Activated naive CD8-positive, alpha-beta T cell treated with anti-CD3 and anti-CD28 coated beads, Interleukin-2, amount 50 U/mL, for 16 hours (primary cell): Measurements from ENCODE around the gene PSMD14.
"Not testable (repeated sequence)": the region's sequence is repeated elsewhere in the genome, so short reads cannot be mapped to it uniquely, and the experiment has no call there.

Experiments used
- DNase-seq: peaks from one replicate; pipeline ENCODE4 v3.0.0-alpha.2; 2020; ENCODE audit warnings: low read depth, low spot score

The PSMD14 gene

GRCh38 chr2:161308178-161308955, at the start of gene PSMD14:
Gene PSMD14 (plus strand): TSS chr2:161308425. CDS start chr2:161318826, 10,401 bp downstream.
- peak; percentile 71 for DNase-seq

DNA sequence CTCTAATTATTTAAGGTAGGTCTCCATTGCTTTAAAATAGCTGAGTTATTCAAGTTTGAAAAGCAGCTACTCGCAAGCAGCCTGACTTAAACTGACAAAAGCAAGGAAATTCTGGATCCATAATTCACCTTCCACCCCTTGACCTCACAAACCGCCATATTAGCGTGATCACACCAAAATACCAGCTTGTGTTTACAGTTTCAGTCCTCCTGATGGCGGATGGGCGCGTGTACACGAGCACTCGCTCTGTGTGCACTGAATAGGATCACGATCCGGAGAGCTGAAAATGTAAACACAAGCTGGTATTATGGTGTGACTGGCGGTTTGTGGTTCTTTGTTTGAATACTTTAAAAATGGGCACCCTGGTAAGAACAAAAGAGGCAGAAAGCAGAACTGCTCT, 42.4 kb upstream of the PSMD14 start:
- no peak for DNase-seq

DNA sequence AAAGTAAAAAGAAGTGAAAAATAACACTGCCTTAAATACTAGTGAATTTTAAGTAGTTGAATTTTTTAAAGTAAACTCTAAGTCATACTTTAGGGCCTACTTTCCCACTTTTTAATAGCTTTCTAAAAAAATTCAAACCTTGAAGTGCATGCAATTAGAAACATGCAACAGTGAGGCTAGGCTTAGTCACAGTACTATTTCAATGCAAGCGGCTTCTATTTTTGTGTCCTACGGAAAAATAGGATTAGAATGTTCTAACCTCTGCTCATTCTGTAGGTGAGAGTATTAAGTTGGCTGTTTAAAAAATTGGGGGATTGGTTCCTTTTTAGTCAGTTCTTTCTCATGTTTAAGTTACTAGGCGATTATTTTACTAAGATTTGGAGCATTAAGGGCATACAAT, 39.1 kb upstream of the PSMD14 start:
- DNase-seq, result no peak

GRCh38 chr2:161273038-161273760, 35.0 kb upstream of the PSMD14 start:
- no peak for DNase-seq

DNA sequence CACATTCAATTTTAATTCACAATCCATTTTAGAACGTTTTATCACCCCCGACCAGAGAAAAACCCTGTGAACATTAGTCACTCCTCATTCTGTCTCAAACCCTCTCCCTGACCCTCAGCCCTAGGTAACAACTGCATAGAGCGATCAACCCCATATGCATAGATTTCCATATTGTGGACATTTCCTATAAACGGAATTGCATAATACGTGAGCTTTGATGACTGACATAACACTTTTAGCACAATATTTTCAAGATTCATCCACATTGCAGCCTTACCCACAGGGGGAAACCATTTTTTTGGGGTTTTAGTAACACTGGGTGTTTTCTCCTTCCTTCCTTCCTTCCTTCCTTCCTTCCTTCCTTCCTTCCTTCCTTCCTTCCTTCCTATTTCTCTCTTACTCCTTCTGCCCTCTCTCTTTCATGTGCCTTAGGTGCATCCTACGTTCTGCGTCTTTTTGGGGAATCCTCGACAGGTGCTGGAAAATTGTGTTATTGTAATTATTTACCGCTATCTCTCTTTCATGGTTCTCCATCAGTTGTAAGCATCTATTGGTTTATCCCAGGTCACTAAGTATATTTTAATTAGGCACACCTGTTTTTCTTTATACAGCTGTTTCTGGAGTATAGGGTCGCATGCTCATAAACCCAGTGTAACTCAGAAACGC, 29.5 kb upstream of the PSMD14 start:
- not testable (repeated sequence) for DNase-seq

- not testable (repeated sequence) for DNase-seq
Measured at GRCh38 chr2:161279230-161279815, 28.9 kb upstream of the PSMD14 start.

- DNase-seq, result peak; percentile 41
Measured at GRCh38 chr2:161280906-161281323, 27.3 kb upstream of the PSMD14 start.

- peak; percentile 14 for DNase-seq
Measured at GRCh38 chr2:161281615-161282310, 26.5 kb upstream of the PSMD14 start.

GRCh38 chr2:161282311-161282644, 25.9 kb upstream of the PSMD14 start:
- not testable (repeated sequence) for DNase-seq

DNA sequence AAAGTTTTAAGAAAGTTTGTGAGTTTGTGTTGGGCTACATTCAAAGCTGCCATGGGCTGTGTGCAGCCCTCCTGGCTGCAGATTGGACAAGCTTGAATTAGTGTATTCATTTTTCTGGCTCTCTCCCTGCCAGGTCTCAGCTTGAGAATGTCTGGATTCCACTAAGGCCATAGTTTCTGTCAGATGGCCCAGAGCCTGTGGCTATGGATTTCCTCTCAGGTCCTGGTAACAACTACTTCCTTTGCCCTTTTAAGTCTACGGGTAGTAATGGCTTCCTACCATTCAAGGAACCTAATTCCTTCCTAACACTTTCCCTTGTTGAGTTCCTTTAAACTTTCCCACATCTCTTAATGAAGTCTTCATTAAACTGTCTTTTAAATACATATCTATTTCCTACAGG, 24.3 kb upstream of the PSMD14 start:
- no peak for DNase-seq

DNA sequence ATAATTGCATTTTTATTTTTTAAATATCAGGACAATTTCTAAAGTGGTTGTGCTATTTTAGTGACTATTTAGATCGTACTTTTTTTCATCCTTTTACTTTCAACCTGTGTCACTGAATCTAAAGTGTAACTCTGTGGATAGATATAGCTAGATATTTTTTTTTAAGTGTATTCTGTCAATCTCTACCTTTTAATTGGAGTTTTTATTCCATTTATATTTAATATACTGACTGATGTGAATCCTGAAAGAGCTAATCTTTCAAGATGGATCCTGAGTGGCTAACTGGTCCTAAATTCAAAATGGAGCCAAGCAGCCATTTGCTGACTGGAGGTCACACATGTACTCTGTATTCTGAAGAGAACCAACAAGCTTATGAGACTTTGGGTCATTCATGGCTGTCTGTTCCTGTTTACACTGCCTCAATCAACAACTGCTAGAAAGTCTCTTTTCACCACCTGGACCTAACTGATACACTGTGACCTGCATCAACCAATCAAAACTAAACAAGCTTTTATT, 4.6 kb upstream of the PSMD14 start:
- no peak for DNase-seq

- no peak for DNase-seq
Measured at GRCh38 chr2:161306919-161307318, 1.3 kb upstream of the PSMD14 start.

DNA sequence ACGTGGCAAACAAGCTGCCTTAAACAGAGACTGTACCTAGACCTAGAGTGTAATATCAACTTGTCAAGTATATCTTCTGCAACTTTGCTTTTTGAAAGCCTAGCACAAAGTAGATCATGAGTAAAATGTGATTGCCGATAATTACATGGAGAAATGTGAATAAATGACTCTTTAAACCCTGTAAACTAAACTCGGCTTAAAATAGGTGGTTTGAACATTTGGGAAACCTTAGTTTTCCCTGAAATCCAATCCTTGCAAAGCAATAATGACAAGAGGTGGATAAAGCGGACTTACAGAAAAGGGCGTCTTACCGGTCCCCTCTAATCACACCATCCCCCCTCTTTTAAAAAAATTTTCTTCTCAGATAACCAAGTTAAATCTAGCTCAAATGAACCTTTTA, 549 bp upstream of the PSMD14 start:
- no peak for DNase-seq

DNA sequence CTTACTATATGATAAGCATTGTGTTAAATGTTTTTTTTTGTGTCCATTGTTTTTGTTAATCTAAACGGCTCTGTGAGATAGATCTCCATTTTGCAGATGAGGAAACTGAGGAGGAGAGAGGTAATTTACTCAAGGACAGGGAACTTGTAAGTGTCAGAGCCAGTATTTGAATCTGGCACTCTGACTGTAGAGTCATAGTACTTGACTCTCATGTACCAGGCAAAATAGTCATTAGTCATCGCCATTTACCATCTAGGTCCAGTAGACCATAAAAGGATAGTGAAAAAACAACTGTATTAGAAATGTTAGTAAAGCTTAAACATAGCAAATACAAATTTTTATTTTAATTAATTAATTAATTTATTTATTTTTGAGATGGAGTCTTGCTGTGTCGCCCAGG, 4.8 kb downstream of the PSMD14 start:
- no peak for DNase-seq

- DNase-seq, result no peak
Measured at GRCh38 chr2:161315380-161315779, 7.2 kb downstream of the PSMD14 start.

GRCh38 chr2:161316701-161317100, 8.5 kb downstream of the PSMD14 start:
- no peak for DNase-seq

DNA sequence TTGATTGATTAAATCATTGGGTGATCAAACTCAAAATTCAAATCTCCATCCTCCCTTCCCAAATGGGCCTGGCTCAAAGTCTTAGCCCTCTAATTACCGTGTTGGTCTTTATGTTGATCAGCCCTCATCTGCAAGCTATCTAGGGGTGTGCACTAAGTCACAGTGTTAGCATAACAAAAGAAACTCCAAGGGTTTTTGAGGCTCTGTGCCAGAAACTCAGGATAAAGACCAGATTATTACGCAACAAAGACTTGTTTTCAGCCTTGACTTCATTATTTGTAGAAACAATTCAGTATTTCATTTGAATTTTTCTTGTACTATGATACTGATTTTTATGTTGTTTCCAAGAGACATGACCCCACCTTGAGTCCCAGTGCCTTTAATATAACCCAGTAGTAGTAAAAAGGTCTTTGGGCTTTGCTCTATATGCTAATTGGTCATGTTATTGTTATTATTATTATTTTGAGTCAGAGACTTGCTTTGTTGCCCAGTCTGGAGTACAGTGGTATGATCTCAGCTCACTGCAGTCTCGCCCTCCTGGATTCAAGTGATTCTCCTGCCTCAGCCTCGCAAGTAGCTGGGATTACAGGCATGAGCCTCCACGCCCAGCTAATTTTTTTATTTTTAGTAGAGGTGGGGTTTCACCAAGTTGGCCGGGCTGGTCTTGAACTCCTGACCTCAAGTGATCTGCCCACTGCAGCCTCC, 13.9 kb downstream of the PSMD14 start:
- DNase-seq, result no peak

- DNase-seq, result no peak
Measured at GRCh38 chr2:161324876-161325275, 16.7 kb downstream of the PSMD14 start.

DNA sequence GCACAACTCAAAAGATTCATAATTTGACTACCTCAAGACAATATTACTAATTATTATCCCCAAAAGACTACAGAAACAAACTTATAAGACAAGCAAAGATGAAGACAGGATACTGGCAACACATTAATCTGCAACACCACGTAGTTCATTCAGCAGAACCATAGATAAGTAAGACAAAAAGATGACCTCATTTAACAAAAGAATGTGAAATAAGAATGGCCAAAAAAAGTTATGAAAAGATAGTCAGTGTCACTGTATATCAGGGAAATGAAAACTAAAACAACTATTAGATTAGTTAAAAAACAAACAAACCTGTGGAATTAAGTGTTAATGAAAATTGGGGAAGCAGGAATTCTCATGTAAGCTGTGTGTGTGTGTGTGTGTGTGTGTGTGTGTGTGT, 19.4 kb downstream of the PSMD14 start:
- no peak for DNase-seq

DNA sequence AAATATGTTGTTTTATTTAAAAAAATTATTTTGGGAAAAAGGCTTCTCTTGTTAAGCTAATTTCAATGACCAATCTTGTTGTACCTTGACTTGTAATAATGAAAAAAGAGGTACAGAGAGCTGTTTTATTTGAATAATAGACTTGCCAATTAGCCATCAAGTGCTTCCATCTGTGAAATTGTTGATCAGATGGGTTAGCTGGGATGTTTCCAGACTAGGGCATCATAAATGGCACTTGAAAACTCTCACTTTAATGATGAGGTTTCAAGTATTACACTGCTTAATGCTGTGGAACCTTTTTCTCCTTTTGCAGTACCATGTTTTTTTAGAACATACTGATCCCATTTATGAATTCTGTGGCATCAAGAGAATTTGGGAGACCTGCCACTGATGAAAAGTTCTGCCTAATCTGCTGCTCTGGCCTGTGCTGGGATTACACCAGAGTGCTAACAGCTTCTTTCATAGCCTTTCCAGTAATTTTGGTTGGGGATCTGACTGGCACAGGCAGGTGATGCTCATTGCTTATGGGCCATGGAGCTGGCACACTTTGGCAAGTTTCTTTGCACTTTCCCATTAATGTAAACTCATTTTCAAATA, 24.2 kb downstream of the PSMD14 start:
- no peak for DNase-seq
